DOHH2 (cell line): ENCODE results near the gene PPP1R26.

Experiments used
- H3F3A ChIP-seq: fragments of 200-600 bp; sonication (generic), shearing (Covaris generic); 2 replicates; pipeline ENCODE4 v1.6.0; 2016; ENCODE audit warnings: antibody characterized with exemption, mild to moderate bottlenecking; ENCODE audit not compliant: control insufficient read depth, insufficient read depth
- H3K27ac ChIP-seq: fragments of 200-600 bp; sonication (generic); 2 replicates; pipeline ENCODE4 v1.5.1; 2014; ENCODE audit warnings: low read depth, mild to moderate bottlenecking, low read length, moderate library complexity
- H3K27me3 ChIP-seq: fragments of 200-600 bp; sonication (generic); 2 replicates; pipeline ENCODE4 v1.6.1; 2014; ENCODE audit warnings: mild to moderate bottlenecking, low read length, mixed read lengths; ENCODE audit not compliant: control insufficient read depth
- H3K36me3 ChIP-seq: fragments of 200-600 bp; sonication (generic); 2 replicates; pipeline ENCODE4 v1.6.1; 2014; ENCODE audit warnings: mild to moderate bottlenecking, low read length, moderate library complexity, mixed read lengths; ENCODE audit not compliant: control insufficient read depth
- H3K4me1 ChIP-seq: fragments of 200-600 bp; sonication (generic); 2 replicates; pipeline ENCODE4 v1.6.1; 2014; ENCODE audit warnings: mild to moderate bottlenecking, low read length, mixed read lengths; ENCODE audit not compliant: control insufficient read depth
- H3K4me2 ChIP-seq: fragments of 200-600 bp; sonication (generic); 2 replicates; pipeline ENCODE4 v1.6.0; 2014; ENCODE audit warnings: mild to moderate bottlenecking, low read length, moderate library complexity
- H3K4me3 ChIP-seq: fragments of 200-600 bp; sonication (generic); 2 replicates; pipeline ENCODE4 v1.5.1; 2014; ENCODE audit warnings: mild to moderate bottlenecking, low read length, mixed read lengths
- H3K79me2 ChIP-seq: fragments of 200-600 bp; sonication (generic); 2 replicates; pipeline ENCODE4 v1.6.1; 2014; ENCODE audit warnings: mild to moderate bottlenecking, low read length, mixed read lengths; ENCODE audit not compliant: control insufficient read depth
- H3K9me2 ChIP-seq: fragments of 200-600 bp; sonication (generic); replicated peaks from 2 replicates; pipeline ENCODE4 v1.6.1; 2014; ENCODE audit warnings: mild to moderate bottlenecking, low read length, mixed read lengths; ENCODE audit not compliant: control insufficient read depth
- H3K9me3 ChIP-seq: fragments of 200-600 bp; sonication (generic); 2 replicates; pipeline ENCODE4 v1.6.1; 2014; ENCODE audit warnings: antibody characterized with exemption, low read length, mixed read lengths; ENCODE audit not compliant: control insufficient read depth, insufficient read depth
- H4K20me1 ChIP-seq: fragments of 200-600 bp; sonication (generic); 2 replicates; pipeline ENCODE4 v1.6.0; 2014; ENCODE audit warnings: low read depth, mild to moderate bottlenecking, antibody characterized with exemption, low read length, moderate library complexity; ENCODE audit not compliant: control insufficient read depth, insufficient read depth
- CTCF ChIP-seq: fragments of 200-600 bp; sonication (generic); IDR thresholded peaks from one replicate; pipeline ENCODE4 v1.5.1; 2014; ENCODE audit warnings: antibody characterized with exemption, mild to moderate bottlenecking, low read depth, low read length; ENCODE audit not compliant: poor library complexity, severe bottlenecking
- EZH2phosphoT487 ChIP-seq: fragments of 200-600 bp; sonication (generic); IDR thresholded peaks from 2 replicates; pipeline ENCODE4 v1.6.1; 2017; ENCODE audit warnings: borderline replicate concordance, mild to moderate bottlenecking, antibody characterized with exemption, low read length, moderate library complexity, mixed read lengths

PPP1R26 gene

GRCh38 chr9:135480940-135481310, 1.3 kb downstream of the PPP1R26 start:
- H3K79me2 ChIP-seq = no peaks in the 10 kb centered on the region

GRCh38 chr9:135482015-135482754, 2.6 kb downstream of the PPP1R26 start:
- no peaks in the 10 kb centered on the region; the same call in 1 of the 2 replicates for H3F3A ChIP-seq
- H3K9me3 ChIP-seq = no peaks in the 10 kb centered on the region
- H3K27ac ChIP-seq = no peak overlapping the region
- H3K79me2 ChIP-seq = no peaks in the 10 kb centered on the region
- 0 out of 2 replicates have a peak, but pooled peaks cover 3% of the 10 kb centered on the region for H3K4me1 ChIP-seq
- H3K9me2 ChIP-seq = no peaks in the 10 kb centered on the region
- H3K36me3 ChIP-seq = no peaks in the 10 kb centered on the region
- H3K4me2 ChIP-seq = no peak overlapping the region
- no peaks in the 10 kb centered on the region for H4K20me1 ChIP-seq
- peaks cover 38% of the 10 kb centered on the region for H3K27me3 ChIP-seq
- no peak overlapping the region for H3K4me3 ChIP-seq
- TF ChIP-seq CTCF (no peak), EZH2phosphoT487 (no peak)

More at GRCh38 chr9:135480940-135481310, 1.3 kb downstream of the PPP1R26 start:
- Histone ChIP-seq H3K27me3 (peaks cover 38% of the 10 kb centered on the region), H3K36me3 (no peaks in the 10 kb centered on the region), H3K27ac (no peak overlapping the region), H3K9me2 (no peaks in the 10 kb centered on the region), H3K4me2 (no peak overlapping the region), H3K9me3 (no peaks in the 10 kb centered on the region), H4K20me1 (no peaks in the 10 kb centered on the region), H3K4me3 (no peak overlapping the region), H3K4me1 (0 out of 2 replicates have a peak, but pooled peaks cover 3% of the 10 kb centered on the region), H3F3A (no peaks in the 10 kb centered on the region; the same call in 1 of the 2 replicates)
- TF ChIP-seq CTCF = no peak
- no peak for TF ChIP-seq EZH2phosphoT487

GRCh38 chr9:135484460-135485277, 5.1 kb downstream of the PPP1R26 start:
- peaks cover 26% of the 10 kb centered on the region for H3K27me3 ChIP-seq
- no peak overlapping the region for H3K4me3 ChIP-seq
- H3K9me2 ChIP-seq = no peaks in the 10 kb centered on the region
- no peaks in the 10 kb centered on the region for H3K36me3 ChIP-seq
- no peak for TF ChIP-seq CTCF
- no peak for TF ChIP-seq EZH2phosphoT487
- no peaks in the 10 kb centered on the region for H3K79me2 ChIP-seq
- H3K4me1 ChIP-seq = 0 out of 2 replicates have a peak, but pooled peaks cover 3% of the 10 kb centered on the region
- no peaks in the 10 kb centered on the region for H4K20me1 ChIP-seq
- H3K4me2 ChIP-seq = no peak overlapping the region
- H3K9me3 ChIP-seq = no peaks in the 10 kb centered on the region
- no peaks in the 10 kb centered on the region for H3F3A ChIP-seq
- H3K27ac ChIP-seq = no peak overlapping the region
